ENCODE data around the gene LRRC42.
"Not testable (repeated sequence)": the region's sequence is repeated elsewhere in the genome, so short reads cannot be mapped to it uniquely, and the experiment has no call there.

Gene LRRC42

DNA sequence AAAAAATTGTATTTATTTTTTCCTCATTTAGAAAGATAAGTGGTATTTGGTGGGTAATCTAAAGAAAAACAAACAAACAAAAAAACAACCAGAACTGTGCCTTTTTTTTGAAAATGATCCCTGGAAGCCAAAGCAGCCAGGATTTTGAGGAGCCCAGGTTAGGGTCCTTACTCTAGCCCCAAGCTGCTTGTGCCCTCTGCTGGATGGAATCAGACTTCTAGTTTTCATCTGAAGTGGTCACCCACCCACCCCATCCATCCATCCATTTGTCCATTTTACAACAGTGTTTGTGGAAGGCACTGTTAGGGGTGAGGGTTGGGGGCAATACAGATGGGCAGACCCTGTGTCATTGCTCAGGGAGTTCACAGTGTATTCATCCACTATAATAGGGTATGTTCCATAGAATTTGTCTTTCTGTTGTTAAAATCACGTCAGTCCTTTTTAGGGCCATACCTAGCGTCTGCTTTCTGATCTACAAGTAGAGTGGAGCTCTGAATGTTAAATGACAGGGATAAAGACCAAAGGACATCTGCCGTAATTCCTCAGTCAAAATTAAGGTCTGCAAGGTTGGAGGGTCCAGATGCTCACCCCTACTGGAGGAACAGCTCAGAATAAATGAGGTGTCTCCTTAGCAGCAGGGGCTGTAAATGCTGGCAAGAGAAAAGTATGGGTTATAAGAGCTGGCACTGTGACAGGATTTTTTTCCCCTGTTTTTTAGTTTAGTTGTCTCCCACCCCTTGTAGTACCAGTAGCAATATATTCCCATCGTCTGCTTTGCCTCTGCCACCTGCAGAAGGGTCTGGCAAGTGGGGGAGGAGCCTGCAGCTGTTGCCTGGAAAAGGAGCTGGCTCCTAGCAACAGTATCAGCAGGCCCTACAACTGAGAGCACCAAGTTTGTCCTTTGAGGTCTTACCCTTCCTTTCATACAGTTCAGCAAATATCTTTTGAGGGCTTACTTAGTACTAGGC is 3.2 kb downstream of the LRRC42 start:
- Mint-ChIP-seq H3K36me3 (no peaks in the 10 kb centered on the region), H3K4me1 (ENCODE audit: low read depth) (peaks cover 28% of the 10 kb centered on the region), H3K27me3 (no peaks in the 10 kb centered on the region), H3K27ac (no peak overlapping the region), H3K4me3 (no peak overlapping the region), H3K9me3 (ENCODE audit: low read depth) (no peaks in the 10 kb centered on the region)

DNA sequence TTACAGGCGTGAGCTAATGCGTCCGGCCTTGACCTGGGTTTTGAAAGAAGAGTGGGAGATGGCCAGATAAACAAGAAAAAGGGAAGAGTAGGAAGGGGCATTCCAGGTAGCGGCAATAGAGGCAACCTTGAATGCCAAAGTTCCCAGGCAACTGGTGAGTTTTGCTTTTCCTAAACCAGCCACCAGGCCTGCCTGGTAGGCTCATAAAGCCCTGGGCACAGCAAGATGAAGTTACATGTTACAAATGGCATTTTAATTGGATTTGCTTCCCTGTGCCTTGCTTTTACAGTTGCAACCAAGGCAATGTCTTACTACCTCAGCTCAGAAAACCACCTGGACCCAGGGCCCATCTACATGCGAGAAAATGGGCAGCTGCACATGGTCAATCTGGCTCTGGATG is 5.5 kb downstream of the LRRC42 start:
- Mint-ChIP-seq H3K9me3 (ENCODE audit: low read depth) (no peaks in the 10 kb centered on the region), H3K4me3 (no peak overlapping the region), H3K27me3 (no peaks in the 10 kb centered on the region), H3K36me3 (peaks cover 2% of the 10 kb centered on the region), H3K4me1 (ENCODE audit: low read depth) (peaks cover 20% of the 10 kb centered on the region), H3K27ac (no peak overlapping the region)

DNA sequence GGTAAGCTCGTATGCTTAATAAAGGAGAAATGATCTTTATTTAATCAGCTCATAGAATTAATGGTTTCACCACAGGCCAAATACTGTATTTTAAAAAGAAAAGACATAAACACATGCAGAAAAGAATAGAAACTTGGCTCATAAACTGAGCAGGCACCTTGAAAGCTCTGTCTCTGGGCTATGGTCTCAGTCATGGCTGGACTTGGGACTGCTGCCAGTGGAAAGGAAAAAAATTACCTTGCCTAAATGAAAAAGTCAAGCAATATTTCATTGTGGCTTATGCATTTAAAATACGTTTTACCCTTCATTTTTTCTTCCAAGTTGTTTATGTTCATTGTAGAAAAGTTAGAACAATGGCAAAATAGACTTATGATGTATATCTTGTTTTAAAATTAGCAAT is 8.0 kb downstream of the LRRC42 start:
- peaks cover 8% of the 10 kb centered on the region for H3K4me1 Mint-ChIP-seq (ENCODE audit: low read depth)
- no peaks in the 10 kb centered on the region for H3K9me3 Mint-ChIP-seq (ENCODE audit: low read depth)
- no peak overlapping the region for H3K4me3 Mint-ChIP-seq
- H3K36me3 Mint-ChIP-seq, result peaks cover 2% of the 10 kb centered on the region
- H3K27ac Mint-ChIP-seq, result no peak overlapping the region
- no peaks in the 10 kb centered on the region for H3K27me3 Mint-ChIP-seq

DNA sequence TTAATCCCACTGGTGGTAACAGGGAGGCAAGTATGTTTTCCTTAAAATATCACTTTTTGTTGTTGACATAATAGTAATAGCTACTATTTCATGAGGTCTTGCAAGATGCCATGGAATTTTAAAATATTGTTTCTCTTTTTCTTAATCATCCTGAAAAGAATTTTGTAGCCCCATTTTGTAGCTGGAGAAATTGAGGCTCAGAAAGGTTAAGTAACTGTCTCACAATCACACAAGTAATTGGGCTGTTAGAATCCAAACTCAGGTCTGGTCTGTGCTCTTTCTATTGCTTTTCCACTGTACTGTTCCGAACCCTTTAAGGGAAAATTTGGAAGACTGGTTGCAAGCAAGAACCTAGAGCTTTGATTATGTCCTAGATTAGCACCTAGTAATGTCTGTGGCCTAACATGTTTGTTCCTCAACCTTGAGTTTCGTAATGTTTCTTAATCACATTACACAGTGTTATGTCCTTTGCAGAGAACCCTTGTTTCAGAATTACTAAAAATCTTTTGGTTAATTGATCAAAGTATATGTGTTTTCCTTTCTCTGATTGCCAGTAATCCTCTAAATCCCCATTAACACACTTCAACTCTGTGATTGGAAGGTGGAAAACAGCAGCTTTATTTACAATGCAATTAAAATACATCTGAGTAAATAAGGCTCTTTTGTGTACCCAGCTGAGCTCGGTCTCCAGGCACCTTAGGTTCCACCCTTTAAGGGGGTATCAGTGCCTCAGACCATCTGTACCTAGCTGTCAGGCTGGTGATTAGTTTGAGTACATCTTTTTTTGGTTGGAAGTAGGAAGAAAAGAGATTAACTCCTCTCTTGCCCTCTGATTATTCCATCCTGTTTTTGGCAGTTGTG is 10.4 kb downstream of the LRRC42 start:
- no peak overlapping the region for H3K4me3 Mint-ChIP-seq
- H3K36me3 Mint-ChIP-seq, result peaks cover 2% of the 10 kb centered on the region
- no peaks in the 10 kb centered on the region for H3K27me3 Mint-ChIP-seq
- no peak overlapping the region for H3K27ac Mint-ChIP-seq
- no peaks in the 10 kb centered on the region for H3K9me3 Mint-ChIP-seq (ENCODE audit: low read depth)
- H3K4me1 Mint-ChIP-seq (ENCODE audit: low read depth), result peaks cover 4% of the 10 kb centered on the region

DNA sequence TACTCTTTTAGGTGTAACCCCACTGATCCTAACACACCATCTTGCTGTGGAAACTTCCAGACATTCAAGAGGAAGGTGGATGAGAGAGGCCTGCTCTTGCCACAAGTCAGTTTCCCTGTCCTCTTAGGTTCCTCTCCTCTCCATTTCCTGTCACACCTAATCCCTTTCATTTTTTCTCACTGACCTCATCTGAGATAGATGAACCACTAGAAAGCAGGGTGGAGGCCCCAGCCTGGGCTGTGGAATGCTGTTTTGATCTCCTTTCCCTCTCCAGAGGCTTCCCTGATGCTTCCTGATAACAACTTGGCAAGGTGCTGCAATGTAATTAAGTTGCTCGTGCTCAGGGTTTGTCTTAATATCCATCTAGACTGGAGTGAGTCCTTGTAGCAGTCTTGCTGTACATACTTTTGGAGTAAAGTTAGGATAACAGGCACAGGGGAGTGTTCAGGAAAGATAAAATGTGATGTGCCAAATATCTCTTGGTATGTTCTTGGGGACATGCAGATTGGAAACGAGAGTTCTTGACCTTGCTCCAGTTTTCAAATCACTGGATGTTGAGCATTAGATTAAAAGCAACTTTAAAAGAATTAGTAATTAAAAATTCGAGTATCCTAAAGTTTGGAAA is 11.2 kb downstream of the LRRC42 start:
- Mint-ChIP-seq H3K4me1 (ENCODE audit: low read depth) (peaks cover 4% of the 10 kb centered on the region), H3K27ac (no peak overlapping the region), H3K9me3 (ENCODE audit: low read depth) (no peaks in the 10 kb centered on the region), H3K36me3 (peaks cover 7% of the 10 kb centered on the region), H3K4me3 (no peak overlapping the region), H3K27me3 (no peaks in the 10 kb centered on the region)

DNA sequence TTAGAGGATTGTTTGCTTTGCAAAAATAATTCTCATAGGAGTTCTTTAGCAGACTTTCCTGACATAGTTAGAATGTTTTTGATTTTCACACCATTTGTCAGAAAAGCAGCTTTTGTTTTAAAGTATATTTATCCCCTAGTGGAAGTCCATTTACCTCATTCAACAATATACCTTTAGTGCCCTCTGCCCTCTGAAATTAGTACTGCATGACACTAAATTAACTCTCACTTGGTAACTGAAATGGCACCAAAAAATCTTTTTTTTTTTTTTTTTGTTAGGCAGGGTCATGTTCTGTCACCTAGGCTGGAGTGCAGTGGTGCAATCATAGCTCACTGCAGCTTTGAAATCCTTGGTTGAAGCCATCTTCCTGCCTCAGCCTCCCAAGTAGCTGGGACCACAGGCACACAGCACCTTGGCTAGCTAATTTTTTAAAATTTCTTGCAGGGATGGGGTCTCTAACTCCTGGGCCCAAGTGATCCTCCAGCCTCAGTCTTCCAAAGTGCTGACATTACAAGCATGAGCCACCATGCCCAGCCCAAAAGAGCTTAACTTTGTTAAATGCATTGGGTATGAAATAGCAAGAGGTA is 13.6 kb downstream of the LRRC42 start:
- no peaks in the 10 kb centered on the region for H3K27me3 Mint-ChIP-seq
- no peaks in the 10 kb centered on the region for H3K9me3 Mint-ChIP-seq (ENCODE audit: low read depth)
- H3K4me1 Mint-ChIP-seq (ENCODE audit: low read depth), result peaks cover 3% of the 10 kb centered on the region
- H3K4me3 Mint-ChIP-seq, result no peak overlapping the region
- H3K36me3 Mint-ChIP-seq, result peaks cover 18% of the 10 kb centered on the region
- no peak overlapping the region for H3K27ac Mint-ChIP-seq

DNA sequence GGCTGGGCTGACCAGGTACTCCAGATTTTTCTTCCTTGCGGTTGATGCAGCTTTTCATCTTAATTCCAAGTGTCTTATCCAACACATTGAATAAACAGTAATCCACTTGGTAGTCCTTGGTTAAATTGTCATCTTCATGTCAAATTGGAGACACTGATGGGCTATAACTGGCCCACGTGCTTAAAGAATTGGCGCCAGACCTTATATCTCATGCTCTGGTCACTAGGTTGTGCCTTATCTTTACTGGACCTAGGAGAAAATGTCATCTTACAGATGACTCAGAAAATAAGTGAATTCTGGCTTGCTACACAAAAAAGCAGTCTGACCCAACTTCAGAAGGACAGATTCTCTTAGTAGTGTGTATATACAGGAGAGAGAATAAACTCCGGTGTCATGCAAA is 16.2 kb downstream of the LRRC42 start:
- Mint-ChIP-seq H3K4me3 (no peak overlapping the region), H3K27ac (no peak overlapping the region), H3K4me1 (ENCODE audit: low read depth) (peaks cover under 1% of the 10 kb centered on the region), H3K9me3 (ENCODE audit: low read depth) (no peaks in the 10 kb centered on the region), H3K27me3 (no peaks in the 10 kb centered on the region), H3K36me3 (peaks cover 22% of the 10 kb centered on the region)

DNA sequence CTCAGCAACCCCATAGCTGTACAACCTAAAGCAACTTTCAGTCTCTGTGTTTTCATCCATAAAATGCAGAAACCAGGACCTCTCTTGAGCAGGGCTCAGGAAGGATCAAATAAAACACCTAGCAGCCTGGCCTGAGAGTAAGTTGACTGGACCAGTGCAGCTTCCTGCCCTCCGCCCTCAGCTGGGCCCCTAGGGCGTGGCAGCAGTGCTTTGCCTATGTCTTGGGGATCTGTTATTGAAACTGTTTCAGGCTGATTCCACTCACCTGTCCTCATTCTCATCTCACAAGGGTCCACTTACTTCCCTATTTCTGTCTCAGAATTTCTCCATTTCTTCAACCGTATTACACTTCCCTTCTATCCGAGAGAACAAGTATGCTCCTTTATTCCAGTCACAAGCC is 17.3 kb downstream of the LRRC42 start:
- H3K27ac Mint-ChIP-seq, result no peak overlapping the region
- H3K27me3 Mint-ChIP-seq, result no peaks in the 10 kb centered on the region
- no peak overlapping the region for H3K4me3 Mint-ChIP-seq
- H3K4me1 Mint-ChIP-seq (ENCODE audit: low read depth), result no peaks in the 10 kb centered on the region
- peaks cover 23% of the 10 kb centered on the region for H3K36me3 Mint-ChIP-seq
- H3K9me3 Mint-ChIP-seq (ENCODE audit: low read depth), result no peaks in the 10 kb centered on the region

DNA sequence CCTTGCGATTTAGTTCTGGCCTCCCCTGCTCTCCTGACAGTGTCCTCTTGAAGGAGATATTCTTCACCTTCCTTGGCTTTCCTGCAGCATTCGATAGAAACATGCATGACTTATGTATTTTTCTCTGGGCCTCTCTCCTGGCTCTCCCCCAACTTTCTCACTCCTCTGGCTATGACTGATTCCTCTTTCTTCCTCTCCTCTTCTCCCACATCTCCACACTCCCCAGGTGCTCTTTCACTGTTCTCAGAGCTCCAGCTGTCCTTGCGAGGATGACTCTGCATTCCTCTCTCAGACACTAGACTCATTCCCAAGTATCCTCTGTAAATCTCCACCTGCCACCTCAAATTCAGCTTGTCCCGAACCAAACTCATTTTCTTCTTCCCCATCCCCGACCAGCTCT is 18.0 kb downstream of the LRRC42 start:
- Mint-ChIP-seq H3K4me1 (ENCODE audit: low read depth) (no peaks in the 10 kb centered on the region), H3K27me3 (no peaks in the 10 kb centered on the region), H3K9me3 (ENCODE audit: low read depth) (no peaks in the 10 kb centered on the region), H3K27ac (no peak overlapping the region), H3K4me3 (no peak overlapping the region), H3K36me3 (peaks cover 26% of the 10 kb centered on the region)

DNA sequence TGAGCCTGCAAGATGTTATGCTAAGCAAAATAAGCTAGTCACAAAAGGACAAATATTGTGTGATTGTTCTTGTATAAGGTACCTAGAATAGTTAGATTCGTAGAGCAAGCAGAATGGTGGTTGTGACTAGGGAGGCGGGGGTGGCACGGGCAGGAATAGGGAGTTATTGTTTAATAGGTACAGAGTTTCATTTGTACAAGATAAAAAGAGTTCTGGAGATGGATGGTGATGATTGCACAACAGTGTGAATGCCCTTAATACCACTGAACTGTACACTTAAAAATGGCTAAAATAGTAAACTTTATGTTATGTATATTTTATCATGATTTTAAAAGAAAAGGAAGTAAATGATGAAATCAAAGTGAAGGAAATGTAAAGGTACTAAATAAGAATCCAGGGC is 20.6 kb downstream of the LRRC42 start:
- Mint-ChIP-seq H3K27me3 (no peaks in the 10 kb centered on the region), H3K9me3 (ENCODE audit: low read depth) (no peaks in the 10 kb centered on the region), H3K4me3 (no peak overlapping the region), H3K36me3 (peaks cover 29% of the 10 kb centered on the region), H3K4me1 (ENCODE audit: low read depth) (no peaks in the 10 kb centered on the region), H3K27ac (no peak overlapping the region)

DNA sequence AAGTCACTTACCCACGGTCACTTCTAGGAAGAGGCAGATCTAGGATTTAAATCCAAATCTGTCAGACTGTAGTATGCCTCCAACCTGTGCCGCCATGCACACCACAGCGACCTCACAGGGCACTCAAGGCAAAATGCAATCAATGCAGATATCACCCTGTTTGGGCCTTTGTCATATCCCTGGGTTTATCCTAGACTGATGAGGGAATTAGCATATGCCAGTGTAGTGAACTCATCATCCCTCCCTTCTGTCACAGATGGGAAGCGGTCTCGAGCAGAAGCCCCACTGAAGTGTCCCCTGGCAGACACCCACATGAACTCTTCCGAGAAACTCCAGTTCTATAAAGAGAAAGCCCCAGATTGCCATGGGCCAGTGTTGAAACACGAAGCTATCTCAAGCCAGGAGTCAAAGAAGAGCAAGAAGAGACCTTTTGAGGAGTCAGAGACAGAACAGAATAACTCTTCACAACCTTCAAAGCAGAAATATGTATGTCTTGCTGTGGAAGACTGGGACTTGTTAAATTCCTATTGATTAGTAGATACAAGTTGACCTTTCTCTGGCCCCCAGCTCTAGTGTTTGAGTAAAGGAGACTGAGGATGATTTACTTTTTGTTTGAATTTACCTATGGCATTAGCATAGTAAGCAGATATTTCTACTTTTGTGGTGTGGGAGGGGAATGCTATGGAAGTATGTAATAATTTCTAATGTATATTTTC is 21.4 kb downstream of the LRRC42 start:
- Mint-ChIP-seq H3K36me3 (peaks cover 24% of the 10 kb centered on the region), H3K9me3 (ENCODE audit: low read depth) (no peaks in the 10 kb centered on the region), H3K27ac (no peak overlapping the region), H3K27me3 (no peaks in the 10 kb centered on the region), H3K4me3 (no peak overlapping the region), H3K4me1 (ENCODE audit: low read depth) (no peaks in the 10 kb centered on the region)

DNA sequence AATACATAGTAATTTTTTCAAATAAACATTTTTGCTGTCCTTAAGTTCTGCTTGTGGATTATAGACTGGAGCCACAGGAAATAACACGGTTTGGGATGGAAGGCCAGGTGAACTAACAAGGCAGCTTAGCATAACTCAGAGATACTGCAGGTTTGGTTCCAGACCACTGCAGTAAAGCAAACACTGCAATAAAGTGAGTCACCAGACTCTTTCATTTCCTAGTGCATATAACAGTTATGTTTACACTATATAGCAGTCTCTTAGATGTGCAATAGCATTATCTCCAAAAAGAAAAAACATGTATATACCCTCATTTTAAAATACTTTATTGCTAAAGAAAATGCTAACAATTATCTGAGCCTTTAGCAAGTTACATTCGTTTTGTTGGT is 22.0 kb downstream of the LRRC42 start:
- H3K4me3 Mint-ChIP-seq, result no peak overlapping the region

DNA sequence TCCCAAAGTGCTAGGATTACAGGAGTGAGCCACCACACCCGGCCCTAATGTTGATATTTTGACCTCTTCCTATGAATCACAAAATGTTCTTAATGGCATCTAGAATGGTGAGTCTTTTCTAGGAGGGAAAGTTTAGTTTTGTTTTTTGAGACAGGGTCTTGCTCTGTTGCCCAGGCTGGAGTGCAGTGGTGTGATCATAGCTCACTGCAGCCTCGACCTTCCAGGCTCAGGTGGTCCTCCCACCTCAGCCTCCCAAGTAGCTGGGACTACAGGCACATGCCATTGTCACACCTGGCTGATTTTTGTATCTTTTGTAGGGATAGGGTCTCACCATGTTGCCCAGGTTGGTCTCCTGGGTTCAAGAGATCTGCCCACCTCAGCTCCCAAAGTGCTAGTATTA is 23.2 kb downstream of the LRRC42 start:
- H3K4me3 Mint-ChIP-seq; H3K9me3 Mint-ChIP-seq (ENCODE audit: low read depth); H3K27me3 Mint-ChIP-seq; H3K27ac Mint-ChIP-seq; H3K4me1 Mint-ChIP-seq (ENCODE audit: low read depth): not testable (repeated sequence)
- H3K36me3 Mint-ChIP-seq, result peaks cover 22% of the 10 kb centered on the region

More for the DNA sequence above, 22.0 kb downstream of the LRRC42 start:
- Mint-ChIP-seq H3K27ac (no peak overlapping the region), H3K36me3 (peaks cover 24% of the 10 kb centered on the region), H3K27me3 (no peaks in the 10 kb centered on the region), H3K4me1 (ENCODE audit: low read depth) (no peaks in the 10 kb centered on the region), H3K9me3 (ENCODE audit: low read depth) (no peaks in the 10 kb centered on the region)

DNA sequence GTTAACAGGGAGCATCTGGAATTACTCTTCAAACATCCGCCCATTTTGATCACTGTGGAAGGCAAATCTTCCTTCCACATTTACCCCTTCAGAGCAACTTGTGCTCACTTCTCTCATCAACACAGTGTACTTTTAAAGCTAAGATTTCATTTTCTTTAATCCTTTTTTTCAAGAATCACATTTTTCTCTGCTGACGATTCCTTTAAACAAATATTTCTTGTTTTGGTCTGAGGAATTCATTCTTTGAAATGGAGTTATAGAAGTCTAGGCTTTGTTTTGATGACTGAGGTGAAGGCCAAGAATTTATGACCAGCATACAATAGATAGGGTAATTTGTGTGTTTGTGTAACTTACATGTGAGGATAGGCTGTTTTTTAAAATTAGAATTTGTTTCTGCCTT is 25.6 kb downstream of the LRRC42 start:
- H3K9me3 Mint-ChIP-seq (ENCODE audit: low read depth), result no peaks in the 10 kb centered on the region
- peaks cover 17% of the 10 kb centered on the region for H3K36me3 Mint-ChIP-seq
- H3K4me1 Mint-ChIP-seq (ENCODE audit: low read depth), result no peaks in the 10 kb centered on the region
- no peaks in the 10 kb centered on the region for H3K27me3 Mint-ChIP-seq
- H3K27ac Mint-ChIP-seq, result no peak overlapping the region
- H3K4me3 Mint-ChIP-seq, result no peak overlapping the region

Data from activated naive CD8-positive, alpha-beta T cell (primary cell).